ENCODE data around the gene NPM1.

DNA sequence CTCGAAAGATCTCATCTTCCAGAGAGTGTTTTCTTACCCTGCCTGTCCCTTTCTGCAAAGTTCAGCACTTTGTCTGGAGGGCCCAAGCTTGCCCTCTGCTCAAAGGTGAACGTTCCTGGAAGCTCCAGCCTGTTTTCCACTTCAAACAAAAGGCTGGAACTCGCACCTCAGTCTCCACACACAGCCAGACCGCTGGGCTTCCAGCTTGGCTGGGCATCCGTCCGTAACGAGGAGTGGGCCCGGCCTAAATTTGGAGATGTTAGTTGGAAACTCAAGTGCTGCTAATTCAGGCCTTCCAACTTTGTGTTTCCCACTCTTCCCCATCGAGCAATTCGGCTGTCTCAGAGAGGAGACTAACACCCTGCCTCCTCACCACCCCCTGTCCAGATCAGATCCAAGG, 66.9 kb downstream of the NPM1 start:
- TF ChIP-seq POLR2AphosphoS5 (IDR thresholded peaks at IDR 0.05): no peak
- TF ChIP-seq, protein P1, sequence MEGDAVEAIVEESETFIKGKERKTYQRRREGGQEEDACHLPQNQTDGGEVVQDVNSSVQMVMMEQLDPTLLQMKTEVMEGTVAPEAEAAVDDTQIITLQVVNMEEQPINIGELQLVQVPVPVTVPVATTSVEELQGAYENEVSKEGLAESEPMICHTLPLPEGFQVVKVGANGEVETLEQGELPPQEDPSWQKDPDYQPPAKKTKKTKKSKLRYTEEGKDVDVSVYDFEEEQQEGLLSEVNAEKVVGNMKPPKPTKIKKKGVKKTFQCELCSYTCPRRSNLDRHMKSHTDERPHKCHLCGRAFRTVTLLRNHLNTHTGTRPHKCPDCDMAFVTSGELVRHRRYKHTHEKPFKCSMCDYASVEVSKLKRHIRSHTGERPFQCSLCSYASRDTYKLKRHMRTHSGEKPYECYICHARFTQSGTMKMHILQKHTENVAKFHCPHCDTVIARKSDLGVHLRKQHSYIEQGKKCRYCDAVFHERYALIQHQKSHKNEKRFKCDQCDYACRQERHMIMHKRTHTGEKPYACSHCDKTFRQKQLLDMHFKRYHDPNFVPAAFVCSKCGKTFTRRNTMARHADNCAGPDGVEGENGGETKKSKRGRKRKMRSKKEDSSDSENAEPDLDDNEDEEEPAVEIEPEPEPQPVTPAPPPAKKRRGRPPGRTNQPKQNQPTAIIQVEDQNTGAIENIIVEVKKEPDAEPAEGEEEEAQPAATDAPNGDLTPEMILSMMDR (IDR thresholded peaks at IDR 0.05): no peak
